ENCODE results near the gene ZCCHC24.

Gene ZCCHC24

DNA sequence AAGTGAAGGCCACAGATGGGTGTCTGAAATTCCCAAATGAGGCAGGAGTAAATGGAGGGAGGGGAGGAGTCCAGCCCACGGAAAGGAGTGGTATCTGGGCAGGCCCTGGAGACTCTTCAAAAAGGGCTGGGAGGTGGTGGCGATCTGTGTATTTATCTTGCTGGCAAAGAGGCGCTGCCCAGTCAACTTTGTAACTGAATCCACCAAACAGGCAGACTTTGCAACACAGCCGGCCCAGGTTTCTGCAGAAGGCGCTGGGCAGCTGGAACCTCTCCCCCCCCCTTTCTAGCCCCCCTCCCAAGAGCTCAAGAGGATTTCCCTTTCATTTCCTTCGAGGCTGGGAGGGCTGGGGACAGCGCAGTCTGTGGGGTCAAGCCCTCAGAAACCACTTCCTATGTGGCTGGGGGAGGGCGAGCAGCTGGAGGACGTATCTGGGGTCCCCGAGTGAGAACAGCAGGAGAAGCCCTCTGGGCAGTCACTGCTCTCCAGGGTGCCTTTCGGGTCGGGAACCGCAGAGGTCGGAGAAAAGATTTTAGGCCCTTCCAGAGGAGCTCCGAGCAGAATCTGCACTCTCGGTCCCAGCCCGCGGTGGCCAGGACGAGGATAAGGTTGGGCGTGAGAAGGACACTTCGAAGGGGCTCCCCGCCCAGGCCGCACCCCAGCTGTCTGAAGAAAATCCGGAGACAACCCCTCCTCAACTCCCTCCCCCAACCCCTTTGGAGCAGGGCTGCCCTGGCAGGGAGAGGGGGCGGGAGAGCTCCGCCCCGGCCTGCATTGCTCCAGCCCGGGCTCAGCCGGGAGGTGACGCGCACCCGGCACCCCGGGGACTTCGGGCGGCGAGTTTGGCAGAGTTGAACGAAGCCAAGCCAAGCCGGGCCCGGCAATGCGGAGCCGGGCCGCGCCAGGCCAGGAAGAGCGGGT, 965 bp downstream of the ZCCHC24 start:
- peak in 1 of 2 experiments; percentile 10 for DNase-seq

DNA sequence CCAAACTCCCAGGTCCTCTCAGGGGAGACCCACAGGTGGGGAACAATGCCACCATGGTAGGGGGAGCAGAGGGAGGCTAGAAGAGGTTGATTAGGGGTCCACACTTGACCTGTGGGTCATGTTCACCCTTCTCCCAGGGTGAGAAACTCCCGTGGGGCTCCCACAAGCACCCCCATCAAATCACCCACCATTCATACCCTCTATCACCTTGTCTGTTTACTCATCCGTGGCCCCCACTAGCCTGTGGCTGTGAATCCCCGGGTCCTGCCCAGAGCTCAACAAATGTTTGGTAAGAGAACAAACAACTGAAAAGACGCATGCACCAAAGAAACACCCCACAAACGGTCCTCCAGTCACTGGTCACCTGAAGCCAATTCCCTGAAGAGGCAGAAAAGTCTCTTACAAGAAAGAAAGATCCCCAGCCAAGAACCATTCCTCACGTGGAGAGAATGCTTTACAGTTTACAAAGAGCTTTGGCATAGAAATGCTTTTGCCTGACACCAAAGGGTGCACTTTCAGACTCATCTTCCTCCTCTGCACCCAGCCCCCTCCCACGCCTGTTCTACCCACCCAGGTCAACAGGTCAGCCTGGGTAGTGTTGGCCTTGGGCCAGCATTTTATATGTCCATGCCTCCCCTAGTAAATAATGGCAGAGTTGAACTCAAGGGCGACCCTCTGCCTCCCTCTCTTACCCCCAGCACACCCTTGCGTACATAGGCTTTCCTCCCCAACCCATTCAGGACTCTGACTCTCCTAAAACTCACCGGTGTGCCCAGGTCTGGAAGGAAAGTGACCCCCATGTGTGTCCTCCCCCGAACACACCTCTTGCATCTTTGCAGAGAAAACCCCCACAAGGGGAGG, 1.9 kb downstream of the ZCCHC24 start:
- DNase-seq, result no peak

DNA sequence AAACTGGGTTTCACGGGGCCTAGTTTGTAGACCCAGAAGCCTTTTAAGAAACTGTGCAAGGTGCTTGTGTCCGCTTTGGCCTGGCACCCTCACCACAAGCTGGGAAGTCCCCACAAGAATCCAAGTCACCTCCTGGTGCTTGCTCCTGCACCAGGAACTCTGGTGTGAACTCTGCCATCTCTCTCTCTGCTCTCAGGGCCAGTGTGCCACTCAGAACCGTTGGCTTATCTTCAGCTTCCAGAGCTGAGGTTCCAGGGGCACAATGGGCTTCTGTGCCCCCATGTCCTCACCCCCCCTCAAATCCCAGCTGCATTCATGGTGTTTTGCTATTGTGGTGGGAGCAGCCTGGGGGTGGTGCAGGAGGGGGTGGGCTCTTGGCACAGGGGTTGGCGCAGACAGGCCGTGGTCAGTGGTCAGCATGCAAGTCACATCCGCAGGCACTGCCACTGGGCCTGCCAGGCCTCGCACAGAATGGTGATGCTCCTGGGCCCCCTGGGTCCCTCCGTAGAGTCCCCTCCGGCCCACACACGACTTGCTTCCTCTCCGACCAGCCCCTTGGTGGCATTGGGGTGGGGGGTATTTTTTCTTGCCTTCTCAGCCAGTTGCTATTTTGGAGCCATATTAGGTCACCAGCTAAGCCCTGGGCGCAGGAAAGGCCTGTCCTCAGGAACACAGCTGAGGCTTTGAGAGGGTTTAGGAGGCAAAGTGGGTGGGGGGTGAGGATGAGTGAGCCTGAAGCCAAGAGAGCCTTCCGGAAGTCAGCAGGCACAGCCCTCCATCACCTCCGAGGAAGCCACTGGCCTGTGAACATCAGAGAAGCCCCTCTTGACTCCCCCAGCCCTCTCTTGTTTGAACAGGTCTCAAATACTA, 3.0 kb downstream of the ZCCHC24 start:
- DNase-seq, result no peak

DNA sequence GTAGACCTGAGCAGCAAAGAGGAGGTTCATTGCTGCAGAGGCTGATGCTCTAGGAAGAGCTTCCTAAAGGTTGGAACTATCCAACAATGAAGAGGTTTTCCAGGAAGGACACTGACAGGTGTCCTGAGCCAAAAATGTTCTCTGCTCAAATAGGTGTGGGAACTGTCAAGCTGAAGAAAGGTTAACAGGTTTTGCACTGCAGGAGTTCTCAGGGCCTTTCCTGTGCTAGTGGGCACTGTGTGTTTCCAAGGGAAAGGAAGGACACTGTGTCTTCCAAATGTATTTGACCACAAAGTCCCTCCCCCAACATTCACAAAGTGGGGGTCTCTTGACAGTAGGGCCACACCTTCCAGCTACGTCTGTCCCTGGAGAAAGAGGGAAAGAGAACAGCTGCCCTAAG, 4.0 kb downstream of the ZCCHC24 start:
- no peak for DNase-seq

DNA sequence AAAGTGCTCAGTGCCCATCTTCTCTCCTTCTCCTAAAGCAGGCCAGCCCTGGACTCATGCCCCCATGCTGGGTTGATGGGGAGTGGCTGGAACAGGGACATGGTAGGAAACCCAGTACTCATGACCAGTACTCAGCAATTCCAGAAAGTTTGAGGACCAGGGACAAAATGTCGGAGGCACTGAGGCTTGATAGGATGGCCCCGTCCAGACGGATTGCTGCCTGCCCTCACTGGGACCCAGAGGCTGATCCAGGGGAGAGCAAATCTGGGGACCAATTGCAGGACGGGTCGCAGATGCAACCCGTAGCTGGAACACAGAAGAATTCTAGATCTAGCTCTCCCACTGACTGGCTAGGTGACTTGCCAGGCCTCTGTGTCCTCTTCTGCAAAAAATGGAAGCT, 5.1 kb downstream of the ZCCHC24 start:
- no peak for DNase-seq

DNA sequence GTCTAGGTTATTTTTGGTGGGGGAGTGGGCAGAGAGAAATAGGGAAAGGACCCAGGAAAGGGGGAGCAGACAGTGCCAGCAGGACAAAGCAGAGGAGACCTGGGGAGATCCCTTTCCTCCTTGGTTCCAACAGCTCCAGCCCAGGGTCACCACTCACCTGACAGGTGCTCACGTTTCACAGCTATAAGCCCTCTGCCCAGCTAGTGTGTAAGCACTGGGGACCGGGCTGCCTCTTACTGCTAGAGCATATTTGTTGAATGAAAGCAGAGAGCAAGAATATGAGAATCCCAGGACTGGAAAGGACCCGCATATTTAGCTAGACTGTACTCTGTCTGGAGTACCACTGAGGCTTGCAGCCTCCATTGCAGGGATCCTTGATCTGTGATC, 6.7 kb downstream of the ZCCHC24 start:
- DNase-seq, result no peak

DNA sequence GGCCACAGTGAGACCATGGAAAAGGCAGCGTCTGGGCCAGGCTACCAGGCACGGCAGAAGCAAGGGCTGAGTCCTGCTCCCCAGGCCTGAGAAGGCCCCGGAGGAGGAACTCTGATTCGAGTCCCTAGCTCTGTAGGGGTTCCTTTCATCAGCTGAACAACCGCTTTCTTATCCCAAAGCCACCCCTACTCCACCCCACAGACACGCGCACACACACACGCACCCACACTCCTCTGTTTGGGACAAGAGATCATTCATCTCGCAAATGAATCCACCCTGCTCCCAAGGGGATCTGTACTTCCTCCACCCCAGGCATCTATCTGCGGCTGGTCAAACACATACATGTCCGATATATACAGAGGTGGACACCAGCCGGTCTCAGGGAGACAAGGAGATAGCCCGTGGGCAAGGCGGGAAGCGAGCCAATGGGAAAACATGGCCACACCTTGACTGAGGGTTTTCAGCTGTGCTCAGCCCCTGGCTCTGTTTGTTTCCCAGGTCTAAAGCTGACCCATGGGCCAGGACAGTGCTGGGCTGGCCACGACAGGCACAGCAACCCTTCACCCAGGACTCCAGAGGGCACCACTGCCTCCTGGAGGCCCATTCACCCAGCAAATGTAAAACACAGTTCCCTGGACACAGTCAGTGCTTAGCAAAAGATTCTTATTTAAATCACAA, 7.3 kb downstream of the ZCCHC24 start:
- DNase-seq, result no peak

DNA sequence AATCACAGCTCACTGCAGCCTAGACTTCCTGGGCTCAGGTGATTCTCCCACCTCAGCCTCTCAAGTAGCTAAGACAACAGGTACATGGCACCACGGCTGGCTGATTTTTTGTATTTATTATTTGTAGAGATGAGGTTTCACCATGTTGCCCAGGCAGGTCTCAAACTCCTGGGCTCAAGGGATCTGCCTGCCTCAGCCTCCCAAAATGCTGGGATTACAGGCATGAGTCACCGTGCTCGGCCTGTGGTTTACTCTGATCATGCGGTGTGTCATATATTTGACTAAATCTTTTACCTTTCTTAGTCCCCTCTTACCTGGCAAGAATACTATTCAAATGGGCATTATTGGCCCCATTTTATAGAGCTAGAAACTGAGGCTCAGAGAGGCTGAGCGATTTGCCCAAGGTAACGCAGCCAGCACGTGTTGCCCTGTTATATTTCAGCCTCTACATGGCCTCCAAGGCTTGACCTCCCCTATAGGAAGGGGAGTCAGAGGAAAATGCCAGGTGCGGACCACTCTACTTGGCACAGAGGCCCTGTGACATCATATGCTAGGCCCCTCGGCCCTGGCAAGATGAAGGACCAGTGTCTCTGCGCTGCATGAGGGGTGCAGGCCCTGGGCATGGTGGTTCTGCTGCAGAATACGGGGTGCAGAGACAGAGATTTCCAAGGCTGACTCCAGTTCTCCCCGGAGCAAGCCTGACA, 8.2 kb downstream of the ZCCHC24 start:
- no peak for DNase-seq

DNA sequence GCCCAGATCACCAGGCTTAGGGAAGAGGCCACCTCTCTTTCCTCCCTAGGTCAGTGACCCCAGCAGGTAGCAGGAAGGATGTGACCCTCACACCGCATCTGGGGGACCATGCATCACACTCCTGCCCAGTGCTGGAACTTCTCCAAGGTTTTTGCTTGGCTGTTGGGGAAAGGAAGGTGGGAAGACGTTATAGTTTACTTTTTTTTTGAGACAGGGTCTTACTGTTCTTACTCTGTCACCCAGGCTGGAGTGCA, 8.6 kb downstream of the ZCCHC24 start:
- DNase-seq, result no peak

DNA sequence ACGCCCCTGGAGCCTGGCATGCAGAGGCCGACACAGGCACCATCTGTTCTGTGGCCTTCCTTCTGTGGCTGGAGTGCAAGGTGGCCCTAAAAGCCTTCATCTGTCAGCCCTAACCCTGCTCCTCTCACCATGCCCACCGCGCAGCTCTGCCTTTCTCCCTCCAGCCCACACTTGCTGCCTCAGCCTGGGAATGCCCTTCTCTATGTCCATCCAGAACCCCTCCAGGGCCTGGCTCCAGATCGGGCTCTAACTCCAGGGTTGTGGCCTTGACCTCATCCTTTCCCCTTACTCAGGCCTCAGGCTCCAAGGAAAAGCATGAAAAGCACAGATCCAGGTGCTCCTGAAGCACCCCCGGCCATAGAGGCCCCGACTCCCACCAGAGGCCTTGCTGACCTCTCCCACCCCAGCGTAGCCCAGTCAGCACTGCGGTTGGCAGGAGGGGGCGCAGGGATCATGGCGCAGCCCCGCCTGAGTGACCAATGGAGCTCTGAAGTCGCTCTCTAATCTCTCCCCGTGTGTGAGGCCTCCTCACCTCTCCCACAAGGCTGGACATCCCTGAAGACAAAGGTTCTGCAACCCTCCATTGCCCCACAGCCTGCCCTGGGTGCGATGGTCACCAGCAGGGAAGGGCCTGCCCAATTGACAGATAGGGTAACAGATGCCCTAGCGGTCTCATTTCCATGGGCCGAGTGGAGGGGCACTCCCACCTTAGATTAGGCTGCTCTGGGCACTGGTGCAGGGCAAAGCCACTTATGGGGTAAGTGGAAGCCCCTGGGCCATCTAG, 9.2 kb downstream of the ZCCHC24 start:
- no peak for DNase-seq

DNA sequence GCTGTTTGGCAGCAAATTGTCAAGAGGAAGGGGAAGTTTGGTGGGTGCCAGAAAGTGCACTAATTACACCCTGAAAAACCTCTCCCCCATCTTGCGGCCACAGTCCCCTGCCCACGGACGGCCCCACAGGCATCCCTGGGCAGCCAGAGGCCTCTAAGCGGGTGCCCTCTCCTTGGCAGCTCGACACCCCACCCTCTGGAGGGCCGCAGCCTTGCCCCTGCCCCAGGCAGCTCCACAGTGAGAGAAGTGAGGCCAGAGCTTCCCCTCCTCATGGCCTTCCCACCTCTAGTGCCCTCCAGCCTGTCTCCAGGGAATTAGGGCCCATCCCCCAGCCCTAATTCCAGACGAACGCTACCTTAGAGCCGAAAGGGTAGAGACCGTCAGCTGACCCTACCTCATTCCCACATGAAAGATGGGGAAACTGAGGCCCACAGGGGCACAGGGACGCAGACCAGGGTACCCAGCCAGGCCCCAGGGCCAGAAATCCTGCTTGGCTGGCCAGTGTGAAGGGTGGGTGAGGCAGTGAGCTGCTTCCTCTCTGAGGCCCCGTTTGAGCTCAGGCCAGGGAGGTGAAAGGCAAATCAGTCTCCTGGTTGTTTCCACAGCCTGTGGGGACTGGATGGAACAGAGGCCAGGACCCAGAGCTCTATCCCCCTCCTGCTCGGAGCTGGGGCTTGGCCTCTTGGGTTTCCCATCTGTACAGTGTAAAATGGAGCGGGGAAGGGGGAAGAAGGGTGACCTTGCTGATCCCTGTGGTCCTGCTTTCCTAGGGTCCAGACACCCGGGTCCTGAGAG, 10.0 kb downstream of the ZCCHC24 start:
- no peak for DNase-seq

DNA sequence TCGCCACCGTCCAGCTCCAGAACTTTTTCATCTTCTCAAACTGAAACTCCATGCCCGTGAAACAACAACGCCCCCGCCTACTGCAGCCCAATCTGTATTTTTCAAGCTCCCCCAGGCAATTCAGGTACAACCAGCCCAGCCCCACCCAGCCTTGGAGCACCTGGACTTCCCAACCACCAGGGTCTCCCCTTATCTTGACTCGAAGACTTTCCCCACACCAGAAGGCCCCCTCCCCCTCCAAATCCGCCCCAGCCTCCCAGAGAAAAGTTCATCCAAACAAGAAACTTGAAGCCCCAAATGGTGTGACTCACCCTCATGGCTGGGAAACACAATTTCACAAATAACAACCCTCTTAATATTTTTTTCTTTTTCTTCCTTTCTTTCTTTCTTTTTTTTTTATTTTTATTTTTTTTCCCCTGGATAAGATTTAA, 10.6 kb downstream of the ZCCHC24 start:
- DNase-seq, result no peak

DNA sequence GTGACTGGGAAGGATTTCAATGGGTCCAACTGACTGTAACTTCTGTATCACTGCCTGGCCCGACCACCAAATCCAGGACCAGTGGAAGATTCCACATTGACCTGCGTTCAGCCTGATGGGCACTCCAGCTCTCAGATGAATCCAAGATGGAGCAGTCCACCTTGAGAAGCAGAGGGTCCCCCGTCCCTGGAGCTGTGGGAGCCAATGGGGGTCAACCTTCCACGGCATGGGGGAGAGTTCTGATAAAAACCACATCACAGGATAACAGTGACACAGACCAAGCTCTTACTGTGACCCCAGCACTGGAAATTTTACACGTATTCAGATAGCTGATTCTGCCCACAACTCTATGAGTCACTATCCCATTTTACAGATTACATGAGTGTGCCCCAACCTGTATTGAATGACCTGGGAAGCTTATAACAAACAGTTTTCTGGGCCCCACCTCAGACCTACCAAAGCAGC, 11.2 kb downstream of the ZCCHC24 start:
- DNase-seq, result no peak

DNA sequence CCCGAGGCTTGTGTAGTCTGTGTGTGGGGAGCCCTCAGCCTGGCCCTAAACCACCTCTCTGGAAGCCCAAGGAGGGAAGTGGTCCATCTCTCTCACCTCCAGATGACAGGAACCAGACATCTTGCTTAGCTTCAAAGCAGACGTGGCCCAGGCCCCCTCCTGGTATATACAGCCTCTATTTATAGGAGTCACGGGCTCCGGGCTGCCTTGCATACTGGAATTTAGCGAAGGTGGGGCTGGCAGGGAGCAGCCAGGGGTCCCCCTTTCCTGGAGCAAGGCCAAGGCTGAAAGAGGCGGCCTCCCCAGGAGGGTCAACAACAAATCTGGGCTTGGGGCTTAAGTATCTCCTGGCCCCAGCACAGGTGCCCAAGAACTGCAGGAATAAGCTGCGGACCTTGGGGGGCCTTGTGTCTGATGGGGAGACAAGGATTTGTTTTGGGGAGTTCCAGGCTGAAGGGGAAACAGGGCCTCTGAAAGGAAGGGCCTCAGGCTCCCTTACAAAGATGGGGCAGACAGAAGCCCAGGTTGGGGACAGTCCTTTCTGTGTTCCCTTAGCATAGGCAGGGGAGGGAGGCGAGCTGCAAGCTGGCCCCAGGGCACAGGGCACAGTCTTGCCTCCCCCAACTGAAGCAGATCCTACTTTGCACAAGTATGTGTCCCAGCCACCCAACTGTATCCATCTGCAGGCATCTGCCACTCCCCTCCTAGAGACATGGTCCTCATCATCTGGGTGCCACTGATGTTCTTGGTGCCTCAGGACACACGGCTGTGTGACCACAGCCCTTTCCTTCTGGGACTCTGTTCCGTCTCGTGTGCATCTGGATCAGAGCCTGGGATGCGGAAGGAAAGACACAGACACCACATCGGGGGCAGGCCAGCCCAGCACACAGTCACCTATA, 11.9 kb downstream of the ZCCHC24 start:
- DNase-seq, result no peak

DNA sequence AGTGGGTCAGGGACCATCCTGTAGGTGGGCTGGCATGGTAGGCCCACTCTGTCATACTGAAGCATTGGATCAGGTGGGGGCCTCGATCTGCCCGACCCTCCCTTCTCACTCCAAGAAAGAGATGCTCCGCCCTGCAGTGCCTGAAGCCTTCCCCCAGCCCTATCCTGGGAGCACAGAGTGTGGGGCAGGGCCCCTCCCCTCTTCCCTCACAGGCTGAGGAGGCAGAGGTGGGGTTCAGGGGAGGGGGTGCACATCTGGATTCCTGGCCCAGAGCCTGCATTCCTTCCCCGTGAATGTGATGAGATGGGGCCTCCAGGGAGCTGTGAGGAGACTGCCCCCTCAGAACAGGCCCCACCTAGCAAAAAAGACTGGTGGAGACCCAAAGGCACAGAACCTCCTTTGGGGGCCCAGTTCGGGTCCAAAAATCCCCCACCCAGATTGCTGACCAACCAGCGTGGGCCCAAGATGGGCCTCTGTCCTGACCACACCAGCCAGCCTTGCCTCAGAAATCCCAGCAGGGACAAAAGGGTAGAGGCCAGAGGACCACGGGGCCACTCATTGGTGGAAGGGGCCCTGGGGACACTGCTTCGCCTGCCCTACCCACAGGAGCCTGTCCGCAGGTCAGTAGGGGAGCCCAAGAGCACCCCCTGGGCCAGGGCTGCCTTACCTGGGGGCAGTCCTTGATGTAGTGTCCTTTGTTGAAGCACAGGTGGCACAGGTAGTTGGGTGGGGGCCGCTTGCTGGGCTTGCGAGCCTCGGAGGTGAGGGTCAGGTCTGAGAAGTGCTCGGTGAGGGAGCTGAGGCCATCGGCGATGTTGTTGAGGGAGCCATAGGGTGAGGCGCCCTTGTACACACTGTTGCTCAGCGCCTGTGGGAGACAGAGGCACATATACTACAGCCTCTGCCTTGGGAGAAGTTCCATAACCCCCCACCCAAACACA, 13.3 kb downstream of the ZCCHC24 start:
- DNase-seq, result no peak

DNA sequence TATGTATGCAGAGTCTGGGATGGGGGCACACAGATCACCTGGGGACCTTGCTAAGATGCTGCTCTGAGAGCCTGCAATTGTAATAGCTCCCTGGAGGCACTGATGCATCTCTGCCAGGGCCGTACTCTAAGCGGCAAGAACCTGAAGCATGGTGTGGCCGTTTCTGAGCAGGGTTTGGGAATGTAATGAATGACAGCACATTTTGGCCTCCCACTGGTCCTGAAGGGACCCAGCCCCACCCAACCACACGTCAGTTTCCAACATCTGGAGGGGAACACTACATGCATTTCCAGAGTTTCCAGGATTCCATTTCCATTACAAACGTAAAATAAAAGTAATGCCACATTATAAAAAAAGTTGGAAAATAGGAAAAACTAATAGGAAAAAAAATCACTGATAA, 14.0 kb downstream of the ZCCHC24 start:
- no peak for DNase-seq

DNA sequence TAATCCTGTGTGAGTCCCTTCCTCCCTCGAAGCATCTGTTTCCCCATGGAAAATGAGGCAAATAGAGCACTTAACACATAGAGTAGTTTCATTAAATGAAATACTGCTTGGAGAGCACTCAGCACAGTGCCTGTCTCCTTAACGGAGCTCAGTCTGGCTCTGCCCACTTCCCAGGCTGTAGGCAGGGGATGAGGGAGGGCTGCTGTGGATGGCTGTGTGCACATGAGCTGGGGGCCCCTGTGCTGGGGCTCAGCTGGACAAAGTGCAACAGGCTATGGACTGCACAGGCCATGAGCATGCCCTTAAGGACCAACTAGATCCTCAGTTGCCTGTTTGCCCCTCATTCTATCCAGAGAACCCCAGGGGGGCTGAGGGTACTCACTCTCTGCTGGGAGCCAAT, 14.5 kb downstream of the ZCCHC24 start:
- no peak for DNase-seq
